Midbrain (tissue), 1 donor: ENCODE data around the gene MINDY2.
"Not testable (repeated sequence)": the region's sequence is repeated elsewhere in the genome, so short reads cannot be mapped to it uniquely, and the experiment has no call there.

Experiments used
- DNase-seq: peaks from one replicate; lab custom pipeline; 2025; lab: John Stamatoyannopoulos, UW

The MINDY2 gene

DNA sequence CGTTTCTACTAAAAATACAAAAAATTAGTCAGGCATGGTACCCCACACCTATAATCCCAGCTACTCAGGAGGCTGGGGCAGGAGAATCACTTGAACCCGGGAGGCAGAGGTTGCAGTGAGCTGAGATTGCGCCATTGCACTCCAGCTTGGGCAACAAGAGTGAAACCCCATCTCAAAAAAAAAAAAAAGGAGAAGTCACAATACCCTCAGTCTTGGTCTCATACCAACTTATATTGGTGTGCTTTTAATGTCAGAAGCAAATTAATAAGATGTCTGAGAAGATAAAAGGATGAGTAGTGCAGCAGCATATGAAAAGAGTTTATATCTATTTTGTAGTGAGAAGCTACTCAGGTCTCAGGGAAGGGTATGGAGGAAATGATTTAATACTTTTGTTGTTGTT lies 112.8 kb downstream of the MINDY2 start:
- not testable (repeated sequence) for DNase-seq

DNA sequence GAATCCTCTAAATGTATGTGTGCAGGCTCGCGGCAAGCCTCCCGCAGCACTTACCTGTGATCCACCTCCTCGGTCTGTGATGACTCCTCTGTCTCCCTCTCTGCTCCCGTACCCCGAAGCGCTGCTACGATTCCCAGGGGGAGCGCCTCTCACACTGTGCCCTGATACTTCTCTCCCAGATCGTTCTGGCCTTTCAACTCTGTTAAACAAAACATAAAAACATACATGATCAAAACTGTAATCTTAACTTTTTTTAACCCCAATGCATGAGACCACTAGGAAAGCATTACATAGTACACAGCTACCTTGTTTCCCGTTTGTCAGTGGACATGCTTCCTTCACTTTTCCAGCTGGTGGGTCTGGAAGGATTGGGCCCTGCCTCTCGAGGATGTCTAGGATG lies 115.8 kb downstream of the MINDY2 start:
- DNase-seq, result no peak

DNA sequence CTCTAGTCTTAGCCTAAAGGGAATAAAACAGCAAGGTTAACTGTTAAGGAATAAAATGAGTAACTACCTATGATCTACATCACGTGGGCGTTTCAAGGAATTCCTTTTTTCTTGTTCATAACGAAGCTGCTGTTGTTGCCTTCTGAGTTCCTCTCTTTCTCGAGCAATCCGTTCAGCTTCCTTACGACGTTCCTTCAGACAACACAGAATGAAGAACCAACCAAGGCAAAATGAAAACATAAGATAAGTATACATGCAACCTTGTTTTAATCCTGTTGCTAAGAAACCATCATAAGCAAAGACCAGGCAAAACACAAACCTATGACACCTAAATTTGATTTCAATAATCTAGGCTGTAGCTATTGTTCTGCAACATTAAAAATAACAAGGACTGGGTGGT lies 118.3 kb downstream of the MINDY2 start:
- no peak for DNase-seq

DNA sequence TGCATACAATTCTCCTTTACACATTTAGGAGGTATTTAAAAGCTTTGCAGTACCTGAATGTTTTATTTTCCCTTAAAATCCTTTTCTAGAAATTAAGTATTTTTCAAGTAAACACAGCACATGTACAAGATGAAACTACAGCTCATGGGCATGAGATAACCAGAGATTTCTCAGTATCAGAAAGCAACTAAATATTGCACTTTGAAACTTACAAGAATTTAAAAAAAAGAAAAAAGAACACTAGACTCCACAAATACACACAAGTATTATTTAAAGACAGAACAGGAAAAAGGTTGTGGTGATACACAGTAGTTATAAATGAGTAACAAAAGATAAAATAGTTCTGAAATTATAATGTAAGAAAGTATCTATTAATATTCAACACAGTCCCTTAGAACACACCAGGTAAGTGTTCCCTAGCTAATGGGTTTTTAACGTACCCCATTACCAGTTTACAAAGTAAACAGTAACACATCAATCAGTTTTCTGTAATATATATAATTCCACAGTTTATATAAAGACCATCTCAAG lies 127.1 kb downstream of the MINDY2 start:
- no peak for DNase-seq

DNA sequence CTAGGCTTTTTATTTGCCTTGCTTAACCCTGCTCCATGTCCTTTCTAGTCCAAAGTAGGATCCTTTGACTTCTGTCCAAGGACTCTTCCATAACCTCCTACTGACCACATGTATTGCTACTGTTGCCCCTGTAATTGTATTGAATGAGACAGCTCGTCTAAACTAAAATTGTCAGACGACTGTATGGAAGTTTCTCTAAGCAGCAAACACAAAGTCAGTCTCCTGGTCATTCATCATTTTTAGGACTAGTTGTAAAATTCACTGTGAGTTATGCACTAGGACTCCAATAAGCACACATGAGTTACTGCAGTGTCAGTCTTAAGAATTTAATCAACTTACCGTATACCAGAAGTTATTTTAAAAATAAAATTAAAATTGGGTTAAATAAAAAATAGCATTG lies 129.5 kb downstream of the MINDY2 start:
- DNase-seq, result no peak

DNA sequence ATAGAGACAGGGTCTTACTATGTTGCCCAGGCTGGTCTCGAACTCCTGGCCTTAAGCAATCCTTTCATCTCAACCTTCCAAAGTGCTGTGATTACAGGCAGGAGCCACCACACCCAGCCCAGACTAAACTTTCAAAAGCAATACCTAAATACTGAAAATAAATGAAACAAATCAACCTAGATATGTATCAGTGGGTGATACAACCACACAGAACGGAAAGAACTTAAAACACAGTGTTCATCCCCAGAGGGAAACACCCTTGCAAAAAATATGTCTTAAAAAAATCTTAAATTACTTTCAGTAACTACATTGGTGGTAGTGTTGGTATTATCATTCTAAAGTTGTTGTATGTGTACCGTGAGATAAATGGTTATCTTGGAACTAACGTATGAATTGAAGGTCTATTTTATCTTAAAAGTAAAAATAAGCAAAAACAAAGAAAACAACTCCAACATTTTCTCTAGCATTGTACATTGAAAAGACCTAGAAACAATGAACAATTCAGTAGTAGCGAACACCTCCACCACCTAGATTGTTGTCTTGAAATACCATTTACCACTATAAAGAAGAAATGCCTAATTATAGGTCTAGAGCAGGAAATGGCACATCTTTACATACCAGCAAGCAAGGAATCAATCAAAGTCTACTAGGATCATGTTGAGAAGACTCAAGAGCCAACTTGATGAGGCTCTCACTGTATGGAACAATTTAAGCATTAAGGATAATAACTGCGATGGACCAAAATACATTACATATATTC lies 137.6 kb downstream of the MINDY2 start:
- no peak for DNase-seq

DNA sequence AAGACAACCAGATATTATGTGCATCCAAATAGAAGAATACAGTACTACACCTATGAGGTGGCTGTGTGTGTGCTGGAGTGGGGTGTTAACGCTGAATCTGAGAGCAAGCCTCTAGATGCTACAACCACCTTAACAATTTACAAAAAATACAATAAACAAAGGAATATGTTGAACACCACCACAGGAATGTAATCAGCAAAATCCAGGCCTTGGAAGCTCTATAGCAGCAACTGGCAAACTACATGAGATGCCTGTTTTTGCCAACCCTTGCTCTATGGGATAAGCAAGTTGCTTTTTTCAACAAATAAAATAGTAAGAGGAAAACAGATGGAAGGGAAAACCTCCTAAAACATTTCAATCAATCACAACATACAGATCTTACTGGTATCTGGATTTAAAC lies 138.5 kb downstream of the MINDY2 start:
- no peak for DNase-seq

DNA sequence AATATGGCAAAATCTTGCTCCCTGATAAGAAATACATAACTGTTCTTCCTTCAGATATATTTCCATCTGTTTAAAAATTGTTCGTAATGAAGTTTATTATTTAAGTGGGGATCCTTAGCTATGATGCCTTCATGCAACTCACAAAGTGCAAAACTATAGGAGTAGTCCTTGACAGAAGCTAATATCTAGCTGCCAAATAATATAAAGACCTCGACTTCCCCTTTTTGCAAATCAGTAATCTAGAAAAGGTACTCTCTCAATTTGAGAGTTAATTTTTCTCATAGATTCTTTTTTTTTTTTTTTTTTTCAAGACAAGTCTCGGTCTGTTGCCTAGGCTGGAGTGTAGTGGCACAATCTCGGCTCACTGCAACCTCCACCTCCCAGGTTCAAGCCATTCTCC lies 139.4 kb downstream of the MINDY2 start:
- no peak for DNase-seq
